ENCODE measurements around the gene TIAM2.

Gene TIAM2

DNA sequence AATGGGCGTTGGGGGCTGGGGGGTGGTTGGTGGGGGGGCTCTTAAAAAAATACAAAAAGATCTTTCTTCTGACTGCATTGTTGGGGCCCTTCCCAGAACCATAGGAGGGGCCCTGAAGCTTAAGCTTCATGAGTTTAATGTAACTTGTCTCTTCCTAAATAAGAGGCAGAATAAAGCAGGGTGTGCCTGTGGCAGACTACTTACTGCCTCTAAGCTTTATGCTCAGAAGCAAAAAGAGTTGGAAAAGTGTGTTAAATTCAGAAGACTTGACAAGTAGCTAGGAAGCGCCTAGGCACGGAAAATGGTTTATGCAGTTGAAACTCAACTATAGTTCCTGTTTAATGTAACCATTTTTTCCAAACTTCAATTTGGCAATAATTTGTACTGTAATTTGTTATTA lies 44.5 kb downstream of the TIAM2 start:
- no peak overlapping the region for H3K27ac ChIP-seq
- TF ChIP-seq, protein P1, sequence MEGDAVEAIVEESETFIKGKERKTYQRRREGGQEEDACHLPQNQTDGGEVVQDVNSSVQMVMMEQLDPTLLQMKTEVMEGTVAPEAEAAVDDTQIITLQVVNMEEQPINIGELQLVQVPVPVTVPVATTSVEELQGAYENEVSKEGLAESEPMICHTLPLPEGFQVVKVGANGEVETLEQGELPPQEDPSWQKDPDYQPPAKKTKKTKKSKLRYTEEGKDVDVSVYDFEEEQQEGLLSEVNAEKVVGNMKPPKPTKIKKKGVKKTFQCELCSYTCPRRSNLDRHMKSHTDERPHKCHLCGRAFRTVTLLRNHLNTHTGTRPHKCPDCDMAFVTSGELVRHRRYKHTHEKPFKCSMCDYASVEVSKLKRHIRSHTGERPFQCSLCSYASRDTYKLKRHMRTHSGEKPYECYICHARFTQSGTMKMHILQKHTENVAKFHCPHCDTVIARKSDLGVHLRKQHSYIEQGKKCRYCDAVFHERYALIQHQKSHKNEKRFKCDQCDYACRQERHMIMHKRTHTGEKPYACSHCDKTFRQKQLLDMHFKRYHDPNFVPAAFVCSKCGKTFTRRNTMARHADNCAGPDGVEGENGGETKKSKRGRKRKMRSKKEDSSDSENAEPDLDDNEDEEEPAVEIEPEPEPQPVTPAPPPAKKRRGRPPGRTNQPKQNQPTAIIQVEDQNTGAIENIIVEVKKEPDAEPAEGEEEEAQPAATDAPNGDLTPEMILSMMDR (conservative IDR thresholded peaks at IDR 0.05): no peak

DNA sequence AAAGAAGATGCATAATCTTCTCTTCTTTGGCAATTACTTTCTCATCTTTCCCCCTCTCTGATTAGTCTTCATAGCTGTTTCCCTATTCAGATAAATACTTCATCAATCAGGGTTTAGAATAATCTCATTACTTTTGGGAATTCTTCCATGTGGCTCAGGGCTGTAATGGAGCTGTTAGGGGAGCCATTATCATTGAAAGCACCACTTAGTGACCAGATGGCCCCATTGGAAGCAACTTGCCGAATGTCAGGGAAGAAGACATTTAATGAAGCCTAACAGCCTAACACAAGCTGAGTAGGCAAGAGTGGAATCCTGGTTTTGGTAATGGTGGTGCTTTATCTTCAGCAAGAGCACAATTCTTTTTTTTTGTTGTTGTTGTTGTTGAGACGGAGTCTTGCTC lies 45.0 kb downstream of the TIAM2 start:
- TF ChIP-seq, protein P1 (conservative IDR thresholded peaks at IDR 0.05): no peak
- no peak overlapping the region for H3K27ac ChIP-seq

DNA sequence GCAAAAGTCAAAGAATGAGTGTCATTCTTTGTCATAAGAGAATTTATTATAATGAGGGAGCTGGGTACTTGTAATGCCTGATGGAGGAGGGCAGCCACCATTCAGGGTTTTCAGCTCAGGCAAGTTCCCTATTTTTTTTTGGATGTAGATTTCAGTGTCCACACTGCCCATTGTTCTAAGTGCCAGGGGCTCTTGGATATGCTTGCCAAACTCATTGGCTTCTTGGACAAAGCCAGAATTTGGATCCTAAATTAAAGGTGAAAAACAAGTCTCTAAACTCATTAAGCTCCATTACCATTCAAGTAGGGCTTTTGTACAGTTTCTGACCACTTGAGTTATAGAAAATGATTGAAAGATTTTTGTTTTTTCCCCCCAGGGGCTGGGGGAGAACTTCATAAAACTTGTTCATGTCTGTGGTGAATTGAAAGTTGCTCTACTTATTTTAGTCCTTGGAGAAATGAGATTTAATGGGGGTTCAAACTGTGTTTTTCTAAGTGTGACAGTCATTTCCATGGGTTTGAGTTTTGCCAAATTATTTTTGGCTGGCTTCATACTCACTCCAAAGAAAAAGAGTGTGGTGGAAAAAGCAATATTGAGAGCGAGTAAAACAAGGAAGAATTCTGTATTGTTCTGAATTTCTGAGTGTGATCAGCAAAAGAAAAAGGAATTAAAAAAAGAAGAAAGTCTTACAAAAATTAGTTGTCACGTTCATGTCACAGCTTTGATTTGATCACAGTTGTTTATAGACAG lies 46.0 kb downstream of the TIAM2 start:
- no peak overlapping the region for H3K27ac ChIP-seq
- TF ChIP-seq, protein P1 (conservative IDR thresholded peaks at IDR 0.05): no peak

DNA sequence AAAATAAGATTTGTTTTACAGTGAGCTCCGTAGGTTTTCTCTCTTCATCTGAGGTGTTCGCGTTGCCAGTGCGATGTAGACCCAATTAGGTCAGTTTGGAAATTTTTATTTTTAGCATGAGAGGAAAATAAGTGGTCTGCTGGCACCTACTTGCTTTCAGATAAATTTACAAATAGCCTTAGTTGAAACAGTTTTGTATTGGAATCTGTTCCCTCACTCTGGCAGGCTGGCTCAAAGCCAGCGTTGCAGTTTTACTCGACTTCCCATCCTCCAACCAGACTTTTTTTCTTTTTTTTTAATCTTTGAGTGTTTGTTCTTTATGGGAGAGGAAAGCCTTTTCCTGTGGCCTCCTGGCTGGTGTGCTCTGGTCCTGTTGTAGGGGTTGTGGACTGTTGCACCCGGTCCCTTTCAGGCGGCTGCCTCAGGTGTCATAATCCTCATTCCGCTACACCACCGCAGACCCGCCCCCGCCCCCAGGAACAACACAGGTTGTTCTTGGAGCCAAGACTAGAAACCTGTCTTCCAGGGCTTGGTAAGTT lies 46.7 kb downstream of the TIAM2 start:
- H3K27ac ChIP-seq: no peak overlapping the region
- TF ChIP-seq, protein P1 (conservative IDR thresholded peaks at IDR 0.05): no peak

DNA sequence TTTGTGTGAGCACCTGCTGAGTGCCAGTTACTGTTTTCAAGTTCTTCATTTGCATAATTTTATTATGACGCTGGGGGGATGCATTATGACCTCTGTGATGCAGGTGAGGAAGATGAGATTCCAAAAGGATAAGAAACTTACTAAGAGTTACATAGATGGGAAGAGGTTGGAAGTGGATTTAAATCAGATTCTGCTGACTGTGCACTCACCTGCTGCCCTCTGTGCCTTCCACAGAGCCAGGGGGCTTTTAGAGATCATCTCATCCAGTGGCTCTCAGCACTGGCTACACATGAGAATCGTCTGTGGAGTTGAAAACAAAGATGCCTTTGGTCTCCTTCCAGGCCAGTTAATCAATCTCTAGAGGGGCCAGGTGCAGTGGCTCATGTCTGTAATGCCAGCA lies 47.9 kb downstream of the TIAM2 start:
- no peak overlapping the region for H3K27ac ChIP-seq
- TF ChIP-seq, protein P1 (conservative IDR thresholded peaks at IDR 0.05): no peak

DNA sequence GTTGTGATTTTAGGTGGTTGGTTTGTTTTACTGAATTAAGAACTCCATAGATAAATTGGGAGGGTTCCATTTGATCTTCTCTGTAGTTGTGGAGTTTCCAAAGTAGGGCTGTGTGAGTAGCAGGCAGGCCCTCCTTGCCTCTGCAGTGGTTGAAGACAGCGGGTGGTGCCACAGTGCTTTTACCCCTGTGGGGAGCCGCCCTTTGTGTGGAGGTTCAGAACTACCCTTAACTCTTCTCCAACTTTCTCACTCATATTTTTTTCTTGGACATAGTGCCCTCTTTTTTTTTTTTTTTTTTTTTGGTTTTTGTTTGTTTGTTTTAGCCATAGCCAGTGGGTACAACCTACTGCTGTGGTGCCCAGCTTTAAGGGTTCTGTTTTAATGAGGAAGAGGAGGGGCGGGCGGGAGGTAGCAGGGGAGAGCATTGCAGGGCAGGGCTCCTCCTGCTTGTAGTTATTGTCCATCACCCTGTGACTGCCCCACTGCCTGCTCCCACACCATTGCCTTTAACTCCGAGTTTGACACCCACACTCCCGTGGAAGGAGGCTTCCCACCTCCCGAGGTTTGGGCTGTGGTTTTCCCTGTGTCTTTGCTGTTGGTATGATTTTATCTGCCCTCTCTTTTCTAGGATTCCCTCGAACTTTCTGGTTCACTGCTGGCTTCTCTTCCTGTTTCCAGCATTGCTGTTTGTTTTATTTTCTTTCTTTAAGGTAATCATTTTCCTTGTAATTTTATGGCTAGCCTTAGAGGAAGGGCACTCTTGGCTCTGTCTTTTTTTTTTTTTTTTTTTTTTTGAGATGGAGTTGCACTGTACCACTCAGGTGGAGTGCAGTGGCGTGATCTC lies 50.7 kb downstream of the TIAM2 start:
- no peak overlapping the region for H3K27ac ChIP-seq
- TF ChIP-seq, protein P1 (conservative IDR thresholded peaks at IDR 0.05): no peak

DNA sequence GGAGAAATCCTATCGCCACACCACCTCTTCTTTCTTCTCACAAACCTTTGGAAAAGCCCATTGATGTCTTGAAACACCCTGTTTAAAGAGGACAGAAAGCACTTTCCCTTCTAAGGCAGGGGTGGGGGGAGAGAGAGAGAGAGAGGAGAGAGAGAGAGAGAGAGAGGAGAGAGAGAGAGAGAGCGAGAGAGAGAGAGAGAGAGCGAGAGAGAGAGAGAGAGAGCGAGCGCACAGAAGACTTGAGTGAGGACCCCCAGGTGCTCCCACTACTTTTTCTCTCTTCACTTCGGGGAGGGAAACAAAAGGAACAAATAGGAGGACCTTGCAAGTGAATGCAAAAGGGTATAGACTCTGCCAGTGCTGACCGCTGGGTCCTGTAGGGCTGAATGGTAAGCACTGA lies 52.4 kb downstream of the TIAM2 start:
- TF ChIP-seq, protein P1 (conservative IDR thresholded peaks at IDR 0.05): no peak
- H3K27ac ChIP-seq: no peak overlapping the region

Measured in VCaP (cell line).